ENCODE data around the gene COL8A1.
"Not testable (repeated sequence)": the region's sequence is repeated elsewhere in the genome, so short reads cannot be mapped to it uniquely, and the experiment has no call there.

The COL8A1 gene

DNA sequence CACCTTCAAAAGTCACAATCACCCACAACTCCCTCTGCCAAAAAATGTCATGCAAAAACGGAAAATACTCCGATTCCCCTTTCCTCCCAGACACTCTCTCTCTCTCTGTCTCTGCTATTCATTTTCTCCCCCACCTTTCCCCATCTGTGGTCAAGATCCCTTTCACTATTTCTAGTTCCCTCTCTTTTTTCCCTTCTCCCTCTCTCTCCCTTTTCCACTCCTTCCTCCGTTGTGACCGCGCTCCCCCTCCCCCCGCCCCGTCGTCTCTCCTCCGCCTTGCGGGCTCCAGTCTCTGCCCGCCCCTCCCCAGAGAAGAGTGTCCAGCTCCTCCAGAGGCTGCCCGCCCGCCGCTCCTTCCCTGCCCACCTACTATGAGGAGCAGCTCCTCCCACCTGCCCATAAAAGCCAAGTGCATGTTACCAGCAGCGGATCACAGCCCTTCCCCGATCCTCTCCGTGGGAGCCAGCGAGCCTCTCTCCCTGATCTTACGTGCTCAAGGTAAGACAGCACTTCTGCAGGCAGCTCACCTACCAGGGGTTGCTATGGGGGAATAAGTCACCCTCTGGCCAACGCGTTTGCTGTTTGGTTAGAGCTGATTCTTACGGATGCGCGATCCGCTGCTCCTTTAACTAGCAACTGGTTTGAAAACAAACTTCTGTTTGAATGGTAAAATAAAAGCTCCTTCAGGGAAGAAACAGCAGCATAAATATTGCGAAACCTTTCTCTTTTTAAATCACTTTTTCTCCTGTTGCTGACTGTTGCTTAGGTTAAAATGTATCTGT lies at the start of gene COL8A1:
Gene COL8A1 (plus strand): TSS at position 428 of the 782 bp plus-strand sequence. CDS start 152,089 bp downstream, outside the sequence.
- no peak for TF ChIP-seq ZNF274 (IDR thresholded peaks at IDR 0.05; ENCODE audit: low read depth, low read length)
- H3K4me3 ChIP-seq (ENCODE audit: low read length) = peak within 1 kb of the TSS; percentile 9; the same call in 1 of the 2 replicates

DNA sequence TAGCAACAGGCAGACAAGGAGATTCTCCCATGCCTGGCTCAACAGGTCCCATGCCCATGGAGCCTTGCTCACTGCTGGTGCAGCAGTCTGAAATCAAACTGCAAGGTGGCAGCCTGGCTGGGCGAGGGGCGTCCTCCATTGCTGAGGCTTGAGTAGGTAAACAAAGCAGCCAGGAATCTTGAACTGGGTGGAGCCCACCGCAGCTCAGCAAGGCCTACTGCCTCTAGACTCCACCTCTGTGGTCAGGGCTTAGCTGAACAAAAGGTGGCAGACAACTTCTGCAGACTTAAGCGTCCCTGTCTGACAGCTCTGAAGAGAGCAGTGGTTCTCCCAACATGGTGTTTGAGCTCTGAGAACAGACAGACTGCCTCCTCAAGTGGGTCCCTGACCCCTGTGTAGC lies 49.2 kb upstream of the COL8A1 start:
- H3K4me3 ChIP-seq (ENCODE audit: low read length) = not testable (repeated sequence)

DNA sequence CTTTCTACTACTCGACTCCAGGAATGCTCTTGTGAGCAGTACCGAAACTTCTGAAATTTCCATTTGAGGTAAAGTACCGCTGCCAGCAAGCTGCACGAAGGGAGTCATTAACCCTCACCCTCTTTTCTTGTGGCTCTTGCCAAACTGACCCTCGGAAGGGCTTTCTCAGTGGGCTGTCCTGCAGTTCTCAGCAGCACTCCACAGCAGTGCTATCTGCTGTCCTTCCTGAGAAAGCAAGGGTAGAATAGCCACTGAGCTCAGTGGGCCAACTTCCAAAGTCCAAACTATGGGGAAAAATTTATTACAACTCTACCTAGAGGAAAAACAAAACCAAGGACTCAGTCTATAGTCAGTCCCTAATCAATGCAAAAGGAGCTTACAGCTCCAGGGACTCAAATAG lies 38.5 kb upstream of the COL8A1 start:
- TF ChIP-seq ZNF274 (IDR thresholded peaks at IDR 0.05; ENCODE audit: low read depth, low read length) = no peak
- no peak overlapping the region for H3K4me3 ChIP-seq (ENCODE audit: low read length)

DNA sequence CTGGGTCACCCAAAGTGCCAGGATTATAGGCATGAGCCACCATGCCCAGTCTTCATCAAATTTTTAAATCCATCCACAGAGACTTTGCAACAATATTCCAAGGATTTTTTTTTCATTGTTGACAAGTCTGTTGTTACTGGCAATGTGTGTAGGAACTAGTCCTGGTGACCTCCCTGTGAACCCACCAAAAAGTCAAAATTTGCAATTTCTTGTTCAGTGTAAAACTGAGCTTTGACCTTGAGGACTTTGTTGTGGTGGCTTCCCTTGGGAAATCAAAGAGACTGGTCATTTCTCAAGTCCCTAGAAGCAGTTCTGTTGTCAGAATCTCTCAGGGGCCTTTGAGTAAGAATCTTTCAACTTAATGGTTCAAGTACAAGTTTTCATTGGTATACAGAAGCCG lies 36.9 kb upstream of the COL8A1 start:
- no peak for TF ChIP-seq ZNF274 (IDR thresholded peaks at IDR 0.05; ENCODE audit: low read depth, low read length)
- H3K4me3 ChIP-seq (ENCODE audit: low read length) = no peak overlapping the region

DNA sequence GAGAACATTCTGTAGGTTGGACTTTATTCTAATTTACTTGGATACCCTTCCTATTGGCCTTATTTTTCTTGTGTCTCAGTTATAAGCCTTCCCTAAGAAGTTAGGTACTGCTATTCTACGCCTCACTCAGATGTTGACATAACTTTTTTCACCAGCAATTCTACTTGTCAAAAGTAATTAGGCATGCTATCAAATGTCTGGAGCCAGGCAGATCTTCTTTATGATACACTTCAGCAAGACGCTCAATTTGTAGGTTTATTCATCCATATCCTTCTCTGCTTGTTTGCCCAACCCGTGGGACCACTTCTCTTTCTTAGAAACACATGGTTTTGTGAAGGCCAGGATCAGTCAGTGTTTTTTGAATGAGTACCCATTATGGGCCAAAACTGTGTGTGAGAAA lies 36.2 kb upstream of the COL8A1 start:
- no peak overlapping the region for H3K4me3 ChIP-seq (ENCODE audit: low read length)
- TF ChIP-seq ZNF274 (IDR thresholded peaks at IDR 0.05; ENCODE audit: low read depth, low read length) = no peak

DNA sequence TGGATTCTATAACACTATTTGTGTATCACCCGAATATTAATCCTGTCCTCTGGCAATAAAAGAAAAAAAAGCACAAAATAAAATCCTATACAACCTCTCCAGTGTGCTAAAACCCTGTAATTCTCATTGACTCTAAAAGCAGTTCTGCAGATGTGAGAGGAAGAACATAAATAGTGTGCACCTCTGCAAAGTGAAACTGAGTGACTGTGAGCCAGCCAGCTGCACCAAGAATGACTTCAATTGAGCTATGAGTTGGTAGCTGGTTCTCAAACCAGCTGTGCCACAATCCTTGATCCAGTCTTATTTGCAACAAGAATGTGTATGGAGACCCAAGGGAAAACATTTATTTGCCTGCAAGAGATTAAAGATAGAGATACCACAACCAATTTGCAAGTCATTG lies 31.2 kb upstream of the COL8A1 start:
- no peak for TF ChIP-seq ZNF274 (IDR thresholded peaks at IDR 0.05; ENCODE audit: low read depth, low read length)
- H3K4me3 ChIP-seq (ENCODE audit: low read length) = no peak overlapping the region

DNA sequence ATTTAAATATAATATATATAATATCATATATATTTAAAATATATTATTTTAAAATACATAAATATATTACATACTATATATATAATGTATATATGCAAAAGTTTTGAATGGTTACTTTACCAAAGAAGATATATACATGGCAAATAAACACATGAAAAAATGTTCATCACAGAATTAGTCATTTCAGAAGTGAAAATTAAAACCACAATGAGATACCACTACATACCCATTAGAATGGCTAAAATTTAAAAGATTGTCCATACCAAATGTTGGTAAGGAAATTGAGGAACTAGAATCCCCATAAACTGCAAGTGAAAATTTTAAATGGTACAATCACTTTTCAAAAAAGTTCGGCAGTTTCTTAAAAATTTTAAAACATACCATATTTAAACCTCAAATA lies 23.6 kb upstream of the COL8A1 start:
- no peak overlapping the region for H3K4me3 ChIP-seq (ENCODE audit: low read length)
- TF ChIP-seq ZNF274 (IDR thresholded peaks at IDR 0.05; ENCODE audit: low read depth, low read length) = no peak

DNA sequence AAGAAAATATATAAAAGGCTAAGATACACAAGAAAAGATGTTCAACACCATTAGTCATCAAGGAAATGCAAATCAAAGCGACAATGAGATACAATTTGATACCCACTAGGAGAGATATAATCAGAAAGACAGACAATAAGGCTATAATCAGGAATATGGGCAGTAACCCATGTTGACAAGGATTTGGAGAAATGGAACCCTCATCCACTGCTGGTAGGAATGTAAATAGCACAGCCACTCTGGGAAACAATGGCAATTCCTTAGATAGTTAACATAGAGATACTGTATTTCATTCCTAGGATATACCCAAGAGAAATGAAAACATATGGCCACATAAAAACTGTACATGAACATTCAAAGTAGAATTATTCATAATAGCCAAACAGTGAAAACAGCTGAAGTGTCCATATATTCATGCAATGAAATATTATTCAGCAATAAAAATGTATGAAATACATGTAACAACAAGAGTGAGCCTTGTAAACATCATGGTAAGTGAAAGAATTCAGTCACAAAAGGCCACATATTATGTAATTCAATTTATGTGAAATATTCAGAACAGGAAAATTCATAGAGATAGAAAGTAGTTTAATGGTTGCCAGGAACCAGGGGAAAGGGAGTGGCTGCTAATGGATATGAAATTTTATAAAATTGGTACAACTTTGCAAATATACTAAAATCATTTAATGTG lies 18.2 kb upstream of the COL8A1 start:
- TF ChIP-seq ZNF274 (IDR thresholded peaks at IDR 0.05; ENCODE audit: low read depth, low read length) = no peak
- no peak overlapping the region for H3K4me3 ChIP-seq (ENCODE audit: low read length)

DNA sequence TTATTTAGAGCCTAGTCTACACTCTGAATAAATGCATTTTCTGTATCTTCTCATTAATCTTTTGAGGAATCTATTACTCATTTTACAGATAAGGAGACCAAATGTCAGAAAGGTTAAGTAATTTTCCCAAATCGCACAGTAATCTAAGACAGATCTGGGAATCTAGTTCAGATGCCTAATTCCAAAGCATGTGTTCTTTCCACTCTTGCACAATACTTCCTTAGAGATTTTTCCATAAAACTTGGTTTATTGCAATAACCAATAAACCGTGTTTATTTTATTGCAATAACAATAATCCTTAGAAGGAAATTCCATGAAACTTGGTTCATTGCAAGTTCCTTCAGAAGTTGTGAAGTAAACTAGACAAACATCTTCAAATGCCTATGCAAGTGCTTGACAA lies 17.4 kb upstream of the COL8A1 start:
- no peak overlapping the region for H3K4me3 ChIP-seq (ENCODE audit: low read length)
- TF ChIP-seq ZNF274 (IDR thresholded peaks at IDR 0.05; ENCODE audit: low read depth, low read length) = no peak

DNA sequence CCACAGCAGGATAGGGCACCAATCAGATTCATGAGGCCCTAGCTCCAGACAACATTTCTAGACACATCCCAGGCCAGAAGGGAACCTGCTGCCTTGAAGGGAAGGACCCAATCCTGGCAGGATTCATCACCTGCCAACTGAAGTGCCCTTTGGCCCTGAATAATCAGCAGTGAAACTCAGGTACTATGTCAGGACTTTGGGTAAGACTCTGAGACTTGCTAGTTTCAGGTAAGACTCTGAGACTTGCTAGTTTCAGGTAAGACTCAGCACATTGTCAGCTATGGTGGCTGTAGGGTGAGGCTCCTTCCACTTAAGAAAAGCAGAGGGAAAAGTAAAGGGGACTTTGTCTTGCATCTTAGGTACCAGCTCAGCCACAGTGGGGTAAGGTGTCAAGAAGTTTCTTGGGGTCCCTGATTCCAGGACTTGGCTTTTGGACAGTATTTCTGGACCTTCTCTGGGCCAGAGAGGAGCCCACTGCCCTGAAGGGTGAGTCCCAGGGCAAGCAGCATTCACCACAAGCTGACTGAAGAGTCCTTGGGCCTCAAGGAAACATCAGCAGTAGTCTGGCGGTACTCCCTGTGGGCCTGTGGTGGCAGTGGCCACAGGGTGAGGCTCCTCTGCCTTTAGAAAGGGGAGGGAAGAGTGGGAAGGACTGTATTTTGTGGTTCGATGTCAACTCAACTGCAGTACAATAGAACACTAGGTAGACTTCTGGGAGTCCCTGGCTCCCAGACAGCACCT lies 13.7 kb upstream of the COL8A1 start:
- TF ChIP-seq ZNF274 (IDR thresholded peaks at IDR 0.05; ENCODE audit: low read depth, low read length) = no peak
- no peak overlapping the region for H3K4me3 ChIP-seq (ENCODE audit: low read length)

DNA sequence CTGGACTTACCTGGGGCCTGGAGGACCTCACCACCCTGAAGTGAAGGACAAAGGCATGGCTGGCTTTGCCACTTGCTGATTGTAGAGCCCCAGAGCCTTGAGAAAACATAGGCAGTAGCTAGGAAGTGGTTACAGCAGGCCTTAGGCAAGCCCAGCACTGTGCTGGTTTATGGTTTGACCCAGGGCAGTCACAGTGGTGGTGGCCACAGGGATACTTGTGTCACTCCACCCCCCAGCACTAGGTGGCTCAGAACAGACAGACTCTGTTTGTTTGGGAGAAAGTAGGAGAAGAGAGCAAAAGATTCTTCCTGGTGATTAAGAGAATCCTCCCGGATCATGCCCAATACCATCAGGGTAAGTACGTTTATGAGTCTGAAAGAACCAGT lies 13.2 kb upstream of the COL8A1 start:
- no peak for TF ChIP-seq ZNF274 (IDR thresholded peaks at IDR 0.05; ENCODE audit: low read depth, low read length)

DNA sequence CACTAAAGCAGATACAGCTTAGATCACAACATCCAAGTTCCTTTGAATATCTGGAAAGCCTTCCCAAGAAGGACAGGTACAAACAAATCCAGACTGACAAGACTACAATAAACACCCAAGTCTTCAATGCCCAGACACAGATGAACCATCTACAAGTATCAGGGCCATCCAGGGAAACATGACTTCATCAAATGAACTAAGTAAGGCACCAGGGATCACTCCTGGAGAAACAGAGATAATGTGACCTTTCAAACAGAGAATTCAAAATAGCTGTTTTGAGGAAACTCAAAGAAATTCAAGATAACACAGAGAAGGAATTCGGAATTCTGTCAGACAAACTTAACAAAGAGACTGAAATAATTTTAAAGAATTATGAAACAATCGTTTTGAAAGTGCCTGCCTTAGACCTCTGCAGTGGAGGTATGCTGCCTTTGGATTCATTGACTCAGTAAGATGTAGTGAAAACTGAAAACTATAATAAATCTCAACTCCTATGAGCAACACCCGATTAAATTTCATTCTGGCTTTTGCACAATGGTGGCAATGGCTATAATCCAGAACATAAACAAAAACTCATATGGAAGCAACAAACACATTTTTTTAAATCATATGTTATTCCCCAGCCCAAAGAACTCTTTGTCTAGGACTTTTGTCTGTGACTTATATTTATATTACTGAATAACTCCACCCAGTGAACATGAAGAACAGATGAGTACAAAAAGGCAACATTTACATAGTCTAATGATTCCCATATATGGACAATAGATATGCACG lies 12.6 kb upstream of the COL8A1 start:
- no peak overlapping the region for H3K4me3 ChIP-seq (ENCODE audit: low read length)
- TF ChIP-seq ZNF274 (IDR thresholded peaks at IDR 0.05; ENCODE audit: low read depth, low read length) = no peak

More for the DNA sequence above, 13.2 kb upstream of the COL8A1 start:
- no peak overlapping the region for H3K4me3 ChIP-seq (ENCODE audit: low read length)

DNA sequence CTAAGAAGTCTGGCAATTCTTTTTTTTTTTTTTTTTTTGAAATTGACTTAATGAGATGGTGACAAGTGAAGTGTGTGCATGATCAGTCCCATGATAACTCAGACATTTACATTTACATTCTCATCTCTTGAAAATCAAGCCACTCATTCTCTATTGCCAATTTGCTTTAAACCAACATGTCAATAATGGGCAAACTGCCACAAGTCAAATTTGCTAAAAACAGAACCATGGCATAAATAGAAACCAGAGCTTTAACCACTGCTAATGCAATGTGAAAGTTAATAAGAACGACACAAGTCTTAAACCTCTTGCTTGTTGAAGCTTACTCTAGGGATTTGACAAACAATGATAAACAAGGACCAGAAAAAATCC lies 12.0 kb upstream of the COL8A1 start:
- no peak for TF ChIP-seq ZNF274 (IDR thresholded peaks at IDR 0.05; ENCODE audit: low read depth, low read length)
- H3K4me3 ChIP-seq (ENCODE audit: low read length) = no peak overlapping the region

Data from GM08714 (cell line).